ELF-1 (cell line): ENCODE measurements around the gene SHISA9.

Source experiments
- DNase-seq: peaks from one replicate; pipeline ENCODE4 v3.0.0-alpha.2; 2016; ENCODE audit warnings: low read depth, low spot score

The SHISA9 gene

DNA sequence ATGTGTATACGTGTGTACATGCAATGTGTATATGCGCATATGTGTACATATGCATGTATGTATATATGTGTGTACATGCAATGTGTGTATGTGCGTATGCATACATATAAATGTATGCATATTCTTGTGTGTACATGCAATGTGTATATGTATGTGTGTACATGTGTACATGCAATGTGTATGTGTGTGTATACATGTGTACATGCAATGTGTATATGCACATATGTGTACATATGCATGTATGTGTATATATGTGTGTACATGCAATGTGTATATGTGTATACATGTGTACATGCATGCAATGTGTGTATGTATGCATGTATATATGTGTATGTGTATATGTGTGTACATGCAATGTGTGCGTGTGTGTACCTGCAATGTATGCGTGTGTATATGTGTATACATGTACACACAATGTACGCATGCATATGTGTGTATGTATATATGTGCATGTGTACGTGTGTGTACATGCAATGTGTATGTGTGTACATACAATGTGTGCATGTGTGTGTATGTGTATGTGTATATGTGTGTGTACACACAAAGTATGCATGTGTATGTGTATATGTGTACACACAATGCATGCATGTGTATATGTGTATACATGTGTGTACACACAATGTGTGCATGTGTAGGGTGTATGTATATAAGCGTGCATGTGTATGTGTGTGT, 167.7 kb downstream of the SHISA9 start:
- DNase-seq: no peak

DNA sequence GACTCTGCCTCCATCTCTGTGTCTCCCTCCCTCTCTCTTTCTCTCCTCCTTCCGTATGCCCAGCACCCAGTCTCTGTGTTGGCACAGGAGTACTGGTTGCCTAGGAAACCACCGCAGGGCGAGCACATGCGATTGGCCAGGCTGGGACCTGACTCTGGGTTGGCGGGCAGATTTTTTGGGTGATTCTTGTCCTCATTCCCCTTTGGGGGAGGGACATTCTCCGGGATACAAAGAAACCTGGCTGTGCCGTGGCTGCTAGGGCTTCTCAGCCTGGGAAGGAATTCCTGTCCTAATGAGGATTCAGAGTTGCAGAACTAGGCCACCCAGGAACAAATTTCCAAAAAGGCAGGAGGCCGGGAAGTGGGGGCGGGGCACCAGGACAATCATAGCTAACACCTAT, 168.9 kb downstream of the SHISA9 start:
- DNase-seq: peak; percentile 83

DNA sequence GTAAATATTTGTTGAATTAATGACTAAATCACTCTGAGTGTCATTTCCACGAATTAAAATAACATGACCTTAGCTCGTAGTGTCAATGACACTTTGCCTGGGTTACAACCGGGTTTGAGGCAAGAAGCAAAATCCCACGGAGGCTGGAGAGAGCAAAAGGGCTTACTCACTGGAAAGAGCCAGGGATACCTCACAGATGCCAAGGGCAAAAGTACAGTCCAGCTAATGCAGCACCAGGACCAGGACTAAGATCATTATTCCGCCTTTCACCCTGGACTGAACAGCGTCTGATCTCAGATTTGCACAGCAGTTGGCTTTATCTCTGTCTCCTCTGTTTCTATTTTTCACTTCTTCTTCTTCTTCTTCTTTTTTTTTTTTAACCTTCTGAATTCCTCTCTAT, 175.5 kb downstream of the SHISA9 start:
- no peak for DNase-seq

- no peak for DNase-seq
Measured at GRCh38 chr16:13077816-13078215, 176.4 kb downstream of the SHISA9 start.

DNA sequence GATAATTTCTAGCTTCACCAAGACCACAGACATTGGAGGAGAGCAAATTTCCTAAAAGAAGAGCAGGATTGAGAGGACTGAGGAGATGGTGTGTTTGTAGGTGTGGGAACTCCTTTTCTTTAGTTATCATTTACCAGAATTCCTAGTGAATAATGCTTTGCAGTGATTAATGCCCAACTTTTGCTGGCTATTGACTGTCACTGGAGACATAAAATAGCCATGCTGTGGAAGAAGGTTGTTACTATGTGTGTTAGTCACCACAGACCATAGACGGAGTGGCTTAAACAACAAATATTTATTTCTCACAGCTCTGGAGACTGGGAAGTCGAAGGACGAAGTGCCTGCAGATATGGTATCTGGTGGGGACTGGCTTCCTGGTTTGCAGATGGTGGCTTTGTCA, 179.1 kb downstream of the SHISA9 start:
- no peak for DNase-seq

DNA sequence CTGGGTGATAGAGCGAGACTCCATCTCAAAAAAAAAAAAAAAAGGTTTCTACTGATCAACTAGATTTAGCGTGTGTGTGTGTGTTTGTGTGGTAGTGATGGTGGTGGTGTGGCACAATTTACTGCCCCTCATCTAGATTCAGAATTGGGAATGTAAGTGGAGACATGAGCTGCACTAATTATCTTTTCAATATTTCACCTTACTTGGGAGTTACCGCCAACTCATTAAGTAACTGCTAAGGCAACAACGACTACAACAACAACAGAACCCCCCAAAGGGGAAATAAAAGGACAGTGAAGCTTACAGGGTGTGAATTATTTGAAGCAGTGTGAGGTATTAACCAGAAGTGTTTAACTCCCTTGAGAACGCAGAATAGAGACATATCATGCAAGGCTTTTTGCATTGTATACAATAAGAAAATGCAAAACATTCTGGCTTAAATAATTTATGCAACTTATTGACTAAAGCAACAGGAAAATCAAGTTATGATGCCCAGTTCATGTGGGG, 180.5 kb downstream of the SHISA9 start:
- no peak for DNase-seq

- no peak for DNase-seq
Measured at GRCh38 chr16:13083681-13084080, 182.3 kb downstream of the SHISA9 start.

DNA sequence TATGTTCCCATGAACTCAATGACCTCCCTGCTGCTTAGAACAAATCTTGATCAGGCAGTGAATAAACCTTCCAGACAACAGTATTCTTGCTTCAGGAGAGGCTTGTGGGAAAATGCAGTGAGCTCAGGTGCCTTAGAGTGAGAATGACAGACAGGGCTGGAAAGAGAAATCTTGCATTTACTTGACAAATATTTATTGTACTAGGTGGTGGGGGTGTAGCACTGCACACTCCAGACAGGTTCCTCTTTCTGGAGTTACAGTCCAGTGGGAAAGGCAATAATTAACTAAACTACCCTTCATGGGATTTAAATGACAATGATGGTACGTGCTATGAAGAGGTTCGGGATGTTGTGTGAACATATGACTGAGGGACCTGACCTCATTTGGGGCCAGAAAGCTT, 182.9 kb downstream of the SHISA9 start:
- DNase-seq: no peak

- DNase-seq: peak; percentile 43
Measured at GRCh38 chr16:13093661-13094060, 192.3 kb downstream of the SHISA9 start.

DNA sequence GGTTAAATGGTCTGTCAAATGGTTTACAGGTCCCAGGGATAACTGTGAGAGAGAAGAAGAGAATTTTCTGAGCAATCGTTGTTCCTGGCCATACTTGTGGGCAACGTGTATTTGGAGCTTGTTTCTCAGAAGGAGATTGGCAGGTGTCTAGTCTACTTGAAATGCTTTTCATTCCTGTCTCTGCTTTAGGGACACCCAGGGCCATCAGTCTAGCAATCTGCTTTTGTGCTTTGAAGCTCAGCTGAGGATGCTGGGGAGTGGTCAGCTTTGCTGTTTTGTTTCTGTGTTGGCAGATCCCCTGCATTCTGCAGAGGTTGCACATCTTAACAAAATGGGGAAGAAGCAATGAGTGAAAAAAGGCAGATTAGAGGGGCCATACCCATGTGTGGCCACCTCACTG, 193.7 kb downstream of the SHISA9 start:
- no peak for DNase-seq

DNA sequence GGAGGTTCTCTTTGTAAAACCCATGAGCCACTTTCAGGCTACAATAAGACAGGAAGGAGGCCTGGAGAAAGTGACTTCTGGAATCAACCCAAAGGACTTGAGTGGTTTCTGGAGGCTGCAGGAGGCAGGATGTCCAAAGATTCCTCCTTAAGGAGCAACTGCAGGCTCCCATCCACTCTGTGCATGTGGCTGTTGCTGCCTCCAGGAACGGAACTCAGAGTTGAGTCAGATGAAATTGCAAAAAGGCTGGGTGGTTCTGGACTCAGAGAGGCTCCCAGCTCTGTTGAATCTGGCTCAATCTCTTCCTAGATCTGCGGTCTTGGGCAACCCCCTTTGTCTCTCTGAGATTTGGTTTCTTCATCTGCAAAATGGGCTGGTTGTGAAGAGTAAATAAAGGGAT, 197.1 kb downstream of the SHISA9 start:
- peak; percentile 40 for DNase-seq

DNA sequence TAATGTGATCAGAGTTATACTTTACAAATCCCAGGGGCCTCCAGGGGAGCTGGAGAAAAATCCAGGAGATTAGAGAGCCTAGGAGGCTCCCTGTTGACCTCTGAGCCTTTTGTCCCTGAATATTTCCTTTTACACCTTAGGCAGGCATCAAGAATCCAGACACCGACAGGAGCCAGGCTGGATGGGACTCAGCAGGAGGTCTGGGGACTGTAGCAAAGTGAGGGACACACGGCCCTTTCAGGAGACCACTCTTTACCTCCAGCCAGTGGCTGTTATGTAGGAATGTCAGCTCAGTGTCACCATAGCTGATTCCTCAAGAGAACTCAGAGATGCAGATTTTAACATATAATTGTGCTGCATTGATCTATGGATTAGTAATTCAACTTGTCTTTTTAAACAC, 198.4 kb downstream of the SHISA9 start:
- DNase-seq: peak; percentile 85

DNA sequence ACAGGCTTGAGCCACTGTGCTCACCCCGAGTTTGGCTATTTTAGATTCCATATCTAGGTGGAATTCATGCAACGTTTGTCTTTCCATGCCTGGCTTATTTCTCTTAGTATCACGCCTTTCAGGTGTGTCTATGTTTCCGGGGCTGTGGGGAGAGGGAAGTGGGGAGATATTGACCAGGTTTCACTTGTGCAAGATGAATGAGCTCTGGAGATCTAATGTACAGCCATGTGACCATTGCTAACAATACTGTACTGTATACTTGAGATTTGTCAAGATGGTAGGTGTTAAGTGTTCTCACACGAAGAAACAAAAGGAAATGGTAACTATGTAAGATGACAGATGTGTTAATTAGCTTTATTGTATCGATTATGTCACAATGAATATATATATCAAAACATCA, 199.6 kb downstream of the SHISA9 start:
- no peak for DNase-seq

DNA sequence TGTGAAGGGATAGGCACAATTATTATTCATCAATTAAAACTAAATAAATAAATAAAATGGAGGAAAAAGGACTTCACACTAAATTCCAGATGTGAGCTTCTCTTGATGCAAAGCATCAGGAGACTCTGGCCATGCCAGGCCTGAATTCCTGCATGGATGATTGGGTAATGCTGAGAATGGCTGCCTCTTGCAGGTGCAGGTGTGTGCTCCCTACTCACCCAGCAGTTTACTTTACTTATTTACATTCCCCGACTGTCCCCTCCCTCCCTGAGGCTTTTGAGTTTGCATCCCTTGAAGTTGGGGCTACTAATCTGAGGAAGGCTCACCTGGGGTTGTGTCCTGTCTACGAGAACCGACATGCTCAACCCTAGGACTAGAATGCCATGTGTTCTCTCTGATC, 200.4 kb downstream of the SHISA9 start:
- DNase-seq: no peak

- no peak for DNase-seq
Measured at GRCh38 chr16:13102401-13102800, 201.0 kb downstream of the SHISA9 start.

GRCh38 chr16:13103831-13104530, 202.6 kb downstream of the SHISA9 start:
- DNase-seq: no peak

DNA sequence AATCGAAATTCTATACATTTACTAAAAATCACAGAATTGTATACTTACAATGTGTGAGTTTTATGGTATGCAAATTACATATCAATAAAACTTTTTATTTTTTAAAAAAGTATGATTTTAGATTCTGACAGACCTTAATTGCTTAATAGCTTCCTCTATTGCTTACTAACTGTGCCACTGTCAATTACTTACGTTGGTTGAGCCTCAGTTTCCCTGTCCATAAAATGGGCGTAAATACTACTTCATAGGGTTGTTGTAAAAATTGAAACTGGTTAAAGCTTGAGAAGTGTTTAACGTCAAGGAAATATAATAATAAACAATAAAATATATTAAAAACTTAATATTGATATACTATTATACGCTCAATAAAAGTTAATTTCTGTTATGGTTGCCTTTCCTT, 203.4 kb downstream of the SHISA9 start:
- DNase-seq: no peak

- no peak for DNase-seq
Measured at GRCh38 chr16:13105427-13105826, 204.0 kb downstream of the SHISA9 start.

- no peak for DNase-seq
Measured at GRCh38 chr16:13106464-13106863, 205.1 kb downstream of the SHISA9 start.

DNA sequence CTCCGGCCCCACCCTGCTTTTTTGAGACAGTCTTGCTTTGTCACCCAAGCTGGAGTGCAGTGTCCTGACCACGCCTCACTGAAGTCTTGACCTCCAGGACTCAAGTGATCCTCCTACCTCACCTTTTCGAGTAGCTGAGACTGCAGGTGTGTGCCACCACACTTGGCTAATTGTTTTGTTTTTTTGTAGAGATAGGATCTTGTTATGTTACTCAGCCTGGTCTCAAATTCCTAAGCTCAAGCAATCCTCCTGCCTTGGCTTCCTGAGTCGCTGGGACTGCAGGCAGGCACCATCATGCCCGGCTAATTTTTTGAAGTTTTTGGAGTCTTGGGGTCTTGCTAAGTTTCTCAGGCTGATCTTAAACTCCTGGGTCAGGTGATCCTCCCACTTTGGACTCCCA, 206.7 kb downstream of the SHISA9 start:
- DNase-seq: no peak

- DNase-seq: no peak
Measured at GRCh38 chr16:13109171-13109570, 207.8 kb downstream of the SHISA9 start.

- peak; percentile 70 for DNase-seq
Measured at GRCh38 chr16:13110124-13110796, 208.9 kb downstream of the SHISA9 start.

GRCh38 chr16:13111747-13112146, 210.3 kb downstream of the SHISA9 start:
- DNase-seq: no peak
